ENCODE data around the gene NIN. TPM values are rescaled to one million over a fixed set of nuclear protein-coding genes. Genes with fewer than 3 reads are reported as not detected.
A peak's percentile ranks its signal among the peaks of the same experiment; 100 is the strongest.

The NIN gene
- total RNA-seq: 10 to 100 TPM; 24.1 to 35.7 (median 30.7) TPM

- DNase-seq (ENCODE audit: low spot score in 2 of 2): peak; percentile 53 to 54
- WGBS, 2 donors: 0% methylated on average over 36 to 93 of the region's 97 CpGs
- Histone ChIP-seq H3K27me3 (no peaks in the 10 kb centered on the region), H3K4me3 (peak within 1 kb of the TSS; percentile 65 to 99 (median 86)), H3K9me3 (no peaks in the 10 kb centered on the region), H3K27ac (peak within 1 kb of the TSS; percentile 78 to 96 (median 89)), H3K36me3 (no peaks in the 10 kb centered on the region), H3K4me1 (peaks cover 0 to 25% (median 4%) of the 10 kb centered on the region in 4 donors)
- no peak for TF ChIP-seq EP300 (IDR thresholded peaks at IDR 0.05)
- peak in 1 of 5 experiments; percentile 8 for TF ChIP-seq CTCF (IDR thresholded peaks at IDR 0.05)
- peak in 1 of 2 donors; percentile 59 for TF ChIP-seq POLR2A (IDR thresholded peaks at IDR 0.05)
Observed at GRCh38 chr14:50830932-50831725, at the start of gene NIN. TSS of gene NIN (minus strand) at chr14:50831162. CDS start at chr14:50822056, 9,106 bp downstream.

GRCh38 chr14:50875359-50876070 lies 44.6 kb upstream of the NIN start:
- H3K9me3 ChIP-seq: no peaks in the 10 kb centered on the region
- 41 to 47% methylated on average over 7 of the region's 7 CpGs for WGBS, 2 donors
- H3K36me3 ChIP-seq: no peaks in the 10 kb centered on the region
- no peak overlapping the region for H3K4me3 ChIP-seq
- TF ChIP-seq EP300 (IDR thresholded peaks at IDR 0.05) (no peak), CTCF (IDR thresholded peaks at IDR 0.05) (no peak), POLR2A (IDR thresholded peaks at IDR 0.05) (no peak)
- H3K27ac ChIP-seq: no peak overlapping the region
- H3K27me3 ChIP-seq: peaks cover 2 to 17% of the 10 kb centered on the region in 2 donors
- H3K4me1 ChIP-seq: peaks cover 0 to 7% (median 0%) of the 10 kb centered on the region in 4 donors
- DNase-seq (ENCODE audit: low spot score in 2 of 2): no peak

- Histone ChIP-seq H3K4me1 (peaks cover 0 to 7% (median 0%) of the 10 kb centered on the region in 4 donors), H3K9me3 (no peaks in the 10 kb centered on the region), H3K27ac (no peak overlapping the region), H3K36me3 (no peaks in the 10 kb centered on the region), H3K27me3 (peaks cover 2 to 24% of the 10 kb centered on the region in 2 donors), H3K4me3 (no peak overlapping the region)
- no peak for TF ChIP-seq POLR2A (IDR thresholded peaks at IDR 0.05)
- no peak for TF ChIP-seq EP300 (IDR thresholded peaks at IDR 0.05)
- DNase-seq (ENCODE audit: low spot score in 2 of 2): no peak
- 61 to 62% methylated on average over 2 of the region's 2 CpGs for WGBS, 2 donors
Observed at GRCh38 chr14:50874757-50875156, 43.8 kb upstream of the NIN start.

- Histone ChIP-seq H3K4me3 (peak within 1 kb of the TSS in 2 of 4 donors; percentile 15 to 45), H3K27me3 (peaks cover 2 to 24% of the 10 kb centered on the region in 2 donors), H3K27ac (no peak within 1 kb of the TSS), H3K36me3 (no peaks in the 10 kb centered on the region), H3K9me3 (no peaks in the 10 kb centered on the region), H3K4me1 (peaks cover 0 to 7% (median 0%) of the 10 kb centered on the region in 4 donors)
- TF ChIP-seq POLR2A (IDR thresholded peaks at IDR 0.05) (no peak), CTCF (IDR thresholded peaks at IDR 0.05) (no peak), EP300 (IDR thresholded peaks at IDR 0.05) (no peak)
- 9% methylated on average over 26 to 55 of the region's 63 CpGs for WGBS, 2 donors
- no peak for DNase-seq (ENCODE audit: low spot score in 2 of 2)
Observed at GRCh38 chr14:50871914-50872732, 41.2 kb upstream of the NIN start, which contains the start of gene ABHD12B. TSS of gene ABHD12B (plus strand) at chr14:50872053. CDS start at chr14:50872175, 122 bp downstream.

- no peak overlapping the region for H3K27ac ChIP-seq
- H3K27me3 ChIP-seq: peaks cover 2 to 24% of the 10 kb centered on the region in 2 donors
- TF ChIP-seq CTCF (IDR thresholded peaks at IDR 0.05): no peak
- no peak for TF ChIP-seq EP300 (IDR thresholded peaks at IDR 0.05)
- TF ChIP-seq POLR2A (IDR thresholded peaks at IDR 0.05): no peak
- no peaks in the 10 kb centered on the region for H3K36me3 ChIP-seq
- no peak for DNase-seq (ENCODE audit: low spot score in 2 of 2)
- peaks cover 0 to 7% (median 0%) of the 10 kb centered on the region in 4 donors for H3K4me1 ChIP-seq
- WGBS, 2 donors: 89 to 90% methylated on average over 5 of the region's 5 CpGs
- H3K9me3 ChIP-seq: no peaks in the 10 kb centered on the region
- no peak overlapping the region for H3K4me3 ChIP-seq
Observed at GRCh38 chr14:50871228-50871627, 40.3 kb upstream of the NIN start.
